AG10803 (cell line): ENCODE data around the gene ARID4B.

Source experiments
- DNase-seq: peaks from one replicate; pipeline ENCODE4 v3.0.0; 2010; ENCODE audit warnings: low read depth
- H3K4me3 ChIP-seq: 2 replicates; pipeline ENCODE4 v1.5.1; 2011; ENCODE audit warnings: mild to moderate bottlenecking, low read length, control low read depth
- TF ChIP-seq, protein P1 (sequence below): conservative IDR thresholded peaks from 2 replicates; pipeline ENCODE4 v1.5.1; 2011; ENCODE audit warnings: mild to moderate bottlenecking, low read length, control low read depth, inconsistent platforms

ARID4B gene

DNA sequence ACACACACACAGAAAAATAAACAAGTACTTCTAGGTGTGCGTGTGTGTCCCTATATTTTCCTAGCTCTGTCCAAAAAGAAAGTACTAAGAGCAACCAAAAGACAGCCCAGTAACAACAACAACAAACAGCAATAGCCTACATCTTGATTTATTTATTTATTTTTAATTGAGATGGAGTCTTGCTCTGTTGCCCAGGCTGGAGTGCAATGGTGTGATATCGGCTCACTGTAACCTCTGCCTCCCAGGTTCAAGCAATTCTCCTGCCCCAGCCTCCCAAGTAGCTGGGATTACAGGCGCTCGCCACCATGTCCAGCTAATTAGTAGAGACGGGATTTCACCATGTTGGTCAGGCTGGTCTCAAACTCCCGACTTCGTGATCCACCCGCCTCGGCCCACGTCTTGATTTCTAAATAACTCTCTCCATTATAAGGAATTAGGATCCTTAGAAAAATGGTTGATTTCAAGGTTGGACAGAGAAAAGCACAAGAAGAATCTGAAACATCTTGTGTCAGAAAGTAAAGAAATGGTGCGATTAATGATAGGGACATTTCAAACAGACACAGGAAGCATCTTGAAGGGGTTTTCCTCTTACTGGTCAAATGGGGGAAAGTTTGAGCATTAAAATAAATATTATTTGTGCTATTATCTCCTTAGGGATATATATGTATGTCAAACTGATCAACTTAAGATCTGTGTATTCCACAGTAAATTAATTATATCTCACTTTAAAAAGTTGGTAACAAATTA is 59.4 kb downstream of the ARID4B start:
- H3K4me3 ChIP-seq = no peak overlapping the region
- TF ChIP-seq, protein P1, sequence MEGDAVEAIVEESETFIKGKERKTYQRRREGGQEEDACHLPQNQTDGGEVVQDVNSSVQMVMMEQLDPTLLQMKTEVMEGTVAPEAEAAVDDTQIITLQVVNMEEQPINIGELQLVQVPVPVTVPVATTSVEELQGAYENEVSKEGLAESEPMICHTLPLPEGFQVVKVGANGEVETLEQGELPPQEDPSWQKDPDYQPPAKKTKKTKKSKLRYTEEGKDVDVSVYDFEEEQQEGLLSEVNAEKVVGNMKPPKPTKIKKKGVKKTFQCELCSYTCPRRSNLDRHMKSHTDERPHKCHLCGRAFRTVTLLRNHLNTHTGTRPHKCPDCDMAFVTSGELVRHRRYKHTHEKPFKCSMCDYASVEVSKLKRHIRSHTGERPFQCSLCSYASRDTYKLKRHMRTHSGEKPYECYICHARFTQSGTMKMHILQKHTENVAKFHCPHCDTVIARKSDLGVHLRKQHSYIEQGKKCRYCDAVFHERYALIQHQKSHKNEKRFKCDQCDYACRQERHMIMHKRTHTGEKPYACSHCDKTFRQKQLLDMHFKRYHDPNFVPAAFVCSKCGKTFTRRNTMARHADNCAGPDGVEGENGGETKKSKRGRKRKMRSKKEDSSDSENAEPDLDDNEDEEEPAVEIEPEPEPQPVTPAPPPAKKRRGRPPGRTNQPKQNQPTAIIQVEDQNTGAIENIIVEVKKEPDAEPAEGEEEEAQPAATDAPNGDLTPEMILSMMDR = no peak
- no peak for DNase-seq

DNA sequence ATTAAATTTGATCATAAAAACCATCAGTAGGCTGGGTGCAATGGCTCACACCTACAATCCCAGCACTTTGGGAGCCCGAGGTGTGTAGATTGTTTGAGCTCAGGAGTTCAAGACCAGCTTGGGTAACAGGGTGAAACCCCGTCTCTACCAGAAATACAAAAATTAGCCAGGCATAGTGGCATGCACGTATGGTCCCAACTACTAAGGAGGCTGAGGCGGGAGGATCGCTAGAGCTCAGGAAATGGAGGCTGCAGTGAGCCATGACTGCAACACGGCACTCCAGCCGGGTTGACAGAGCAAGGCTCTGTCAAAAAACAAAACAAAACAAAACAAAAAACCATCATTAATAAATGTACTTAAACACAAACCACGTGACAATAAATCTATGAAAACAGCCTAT is 61.0 kb downstream of the ARID4B start:
- no peak overlapping the region for H3K4me3 ChIP-seq
- TF ChIP-seq, protein P1 = no peak
- no peak for DNase-seq

DNA sequence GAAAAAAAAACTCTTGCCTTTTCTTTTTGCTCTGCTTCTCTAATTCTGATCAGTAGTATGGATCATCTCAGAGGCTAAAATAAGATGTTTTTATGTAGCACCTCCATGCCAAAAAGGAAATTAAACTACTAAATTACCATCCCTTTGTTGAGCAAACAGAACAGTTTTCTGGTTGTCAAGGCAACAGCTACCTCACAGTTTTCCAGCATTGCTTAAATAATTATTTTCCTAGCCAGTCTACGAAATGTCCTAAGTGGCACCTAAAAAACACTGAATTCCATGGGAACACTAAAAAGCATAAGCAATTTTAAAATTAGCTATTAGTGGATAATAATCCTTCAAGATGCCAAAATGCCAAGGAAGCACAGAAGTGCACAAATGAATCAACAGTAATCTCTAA is 61.7 kb downstream of the ARID4B start:
- H3K4me3 ChIP-seq = no peak overlapping the region
- TF ChIP-seq, protein P1 = no peak
- DNase-seq = peak; percentile 43

DNA sequence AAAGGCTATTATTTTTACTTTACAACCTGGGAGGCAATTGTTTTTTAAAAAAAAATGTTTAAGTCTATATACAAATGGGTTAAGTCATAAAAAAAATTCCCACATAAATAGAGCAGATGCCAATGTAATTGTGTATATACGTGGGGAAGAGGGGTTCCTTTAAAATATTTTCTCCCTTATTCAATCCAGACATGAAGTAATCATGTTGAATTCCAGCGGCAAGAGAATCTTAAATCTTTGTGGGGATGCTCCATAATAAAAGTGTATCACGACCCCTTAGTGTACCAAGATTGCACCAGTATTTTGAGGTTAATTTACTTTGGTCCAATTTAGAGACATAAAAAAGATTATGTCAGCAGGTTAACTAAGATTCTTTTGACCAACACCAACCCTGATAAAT is 62.1 kb downstream of the ARID4B start:
- H3K4me3 ChIP-seq = no peak overlapping the region
- DNase-seq = peak; percentile 21
- TF ChIP-seq, protein P1 = no peak

DNA sequence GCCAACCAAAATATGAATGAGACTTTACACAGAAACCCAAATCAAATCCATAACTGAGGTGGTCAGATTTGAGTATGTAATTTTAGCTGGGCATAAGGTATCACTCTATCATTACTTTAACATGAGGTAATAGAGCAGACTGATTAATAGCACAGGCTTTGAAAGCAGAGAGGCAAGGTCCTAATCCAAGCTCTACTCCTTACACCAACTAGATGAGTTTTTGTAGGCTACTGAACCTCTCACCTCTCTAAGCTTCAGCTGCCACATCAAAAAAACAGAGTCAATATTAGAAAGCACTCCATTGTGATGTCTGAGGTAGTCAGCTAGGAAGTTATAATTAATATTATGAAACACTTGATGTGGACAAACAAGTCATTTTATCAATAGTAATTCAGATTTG is 63.7 kb downstream of the ARID4B start:
- DNase-seq = no peak
- TF ChIP-seq, protein P1 = no peak
- H3K4me3 ChIP-seq = no peak overlapping the region

DNA sequence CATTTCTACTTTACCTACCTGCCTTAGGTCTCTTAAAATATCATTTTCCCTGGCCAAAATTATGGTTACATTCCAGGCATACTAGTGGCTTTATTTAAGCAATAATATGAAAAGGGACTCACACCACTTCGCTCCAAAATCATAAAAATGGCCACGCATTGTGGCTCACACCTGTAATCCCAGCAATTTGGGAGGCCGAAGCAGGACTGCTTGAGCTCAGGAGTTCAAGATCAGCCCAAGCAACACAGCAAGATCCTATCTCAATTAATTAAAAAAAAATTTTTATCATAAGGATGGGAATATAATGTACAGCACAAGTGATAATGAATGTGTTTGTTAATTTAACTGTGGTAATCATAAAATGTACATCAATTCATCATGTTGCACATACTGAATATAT is 65.4 kb downstream of the ARID4B start:
- H3K4me3 ChIP-seq = no peak overlapping the region
- no peak for DNase-seq
- TF ChIP-seq, protein P1 = no peak

DNA sequence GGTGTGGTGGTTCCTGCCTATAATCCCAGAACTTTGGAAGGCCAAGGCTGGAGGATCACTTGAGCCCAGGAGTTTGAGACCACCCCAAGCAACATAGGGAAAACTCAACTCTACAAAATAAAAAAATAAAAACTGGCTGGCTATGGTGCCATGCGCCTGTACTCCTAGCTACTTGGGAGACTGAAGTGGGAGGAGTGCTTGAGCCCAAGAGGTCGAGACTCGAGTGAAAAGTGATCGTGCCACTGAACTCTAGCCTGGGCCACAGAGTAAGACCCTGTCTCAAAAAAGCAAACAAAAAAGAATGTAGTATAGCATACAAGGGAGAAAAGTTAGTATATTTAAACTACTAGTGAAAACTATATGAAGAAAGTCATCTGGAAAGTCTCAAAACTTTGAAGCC is 66.7 kb downstream of the ARID4B start:
- TF ChIP-seq, protein P1 = no peak
- no peak for DNase-seq
- no peak overlapping the region for H3K4me3 ChIP-seq
